Mesothelial cell of epicardium (in vitro differentiated cells): ENCODE data around the gene WDR70. TPM values are rescaled to one million over a fixed set of nuclear protein-coding genes. Genes with fewer than 3 reads are reported as not detected.
A peak's percentile ranks its signal among the peaks of the same experiment; 100 is the strongest.

Source experiments
- DNase-seq, 2 experiments: peaks; one replicate each; pipeline ENCODE4 v3.0.0; 2021; ENCODE audit warnings: low spot score in 2 of 2; ENCODE audit not compliant: unreplicated experiment in 2 of 2
- H3K27ac Mint-ChIP-seq: 2 replicates; pipeline ENCODE4 v1.8.0; 2021; ENCODE audit warnings: mixed read lengths
- H3K27me3 Mint-ChIP-seq: 2 replicates; pipeline ENCODE4 v1.8.0; 2021; ENCODE audit warnings: low read depth, mixed read lengths
- H3K36me3 Mint-ChIP-seq: 2 replicates; pipeline ENCODE4 v1.8.0; 2021; ENCODE audit warnings: mixed read lengths
- H3K4me1 Mint-ChIP-seq: 2 replicates; pipeline ENCODE4 v1.8.0; 2021; ENCODE audit warnings: mixed read lengths
- H3K4me3 Mint-ChIP-seq: 2 replicates; pipeline ENCODE4 v1.8.0; 2021; ENCODE audit warnings: mild to moderate bottlenecking, moderate library complexity, mixed read lengths
- H3K9me3 Mint-ChIP-seq: 2 replicates; pipeline ENCODE4 v1.8.0; 2021; ENCODE audit warnings: mixed read lengths
- CTCF ChIP-seq: fragments of 200-600 bp; sonication (generic); IDR thresholded peaks from one replicate; pipeline ENCODE4 v1.5.0; 2021; ENCODE audit warnings: antibody characterized with exemption; ENCODE audit not compliant: unreplicated experiment
- total RNA-seq: library from RNA; stranded (reverse); gene quantifications from 3 replicates; pipeline ENCODE4 v1.2.1, GENCODE V29; 2021

WDR70 gene
- total RNA-seq, 1 donor from 2014 or later, result 47.8 TPM

GRCh38 chr5:37661227-37661920 is 282.3 kb downstream of the WDR70 start:
- H3K27ac Mint-ChIP-seq, result peak overlapping the region; percentile 66
- TF ChIP-seq CTCF, result no peak
- peaks cover under 1% of the 10 kb centered on the region for H3K36me3 Mint-ChIP-seq
- no peak overlapping the region for H3K4me3 Mint-ChIP-seq
- H3K9me3 Mint-ChIP-seq, result no peaks in the 10 kb centered on the region
- peaks cover 7% of the 10 kb centered on the region for H3K27me3 Mint-ChIP-seq
- no peak for DNase-seq
- peaks cover 23% of the 10 kb centered on the region for H3K4me1 Mint-ChIP-seq

GRCh38 chr5:37661951-37662350 is 282.8 kb downstream of the WDR70 start:
- Mint-ChIP-seq H3K27ac (peak overlapping the region; percentile 66), H3K27me3 (peaks cover 7% of the 10 kb centered on the region), H3K4me1 (peaks cover 23% of the 10 kb centered on the region)

GRCh38 chr5:37662362-37662761 is 283.2 kb downstream of the WDR70 start:
- no peaks in the 10 kb centered on the region for H3K9me3 Mint-ChIP-seq
- peaks cover 23% of the 10 kb centered on the region for H3K4me1 Mint-ChIP-seq
- TF ChIP-seq CTCF, result no peak
- H3K4me3 Mint-ChIP-seq, result no peak overlapping the region
- peaks cover 7% of the 10 kb centered on the region for H3K27me3 Mint-ChIP-seq
- no peaks in the 10 kb centered on the region for H3K36me3 Mint-ChIP-seq
- no peak overlapping the region for H3K27ac Mint-ChIP-seq
- DNase-seq, result no peak

More at GRCh38 chr5:37661951-37662350, 282.8 kb downstream of the WDR70 start:
- Mint-ChIP-seq H3K9me3 (no peaks in the 10 kb centered on the region), H3K4me3 (no peak overlapping the region), H3K36me3 (no peaks in the 10 kb centered on the region)
- DNase-seq, result no peak
- TF ChIP-seq CTCF, result no peak

GRCh38 chr5:37662789-37663485 is 283.8 kb downstream of the WDR70 start:
- Mint-ChIP-seq H3K36me3 (no peaks in the 10 kb centered on the region), H3K27ac (no peak overlapping the region), H3K9me3 (no peaks in the 10 kb centered on the region), H3K4me3 (no peak overlapping the region), H3K4me1 (peaks cover 24% of the 10 kb centered on the region), H3K27me3 (peaks cover 7% of the 10 kb centered on the region)
- DNase-seq, result no peak
- TF ChIP-seq CTCF, result no peak

GRCh38 chr5:37663538-37663937 is 284.4 kb downstream of the WDR70 start:
- no peak overlapping the region for H3K27ac Mint-ChIP-seq
- no peaks in the 10 kb centered on the region for H3K36me3 Mint-ChIP-seq
- H3K27me3 Mint-ChIP-seq, result peaks cover 7% of the 10 kb centered on the region
- peaks cover 30% of the 10 kb centered on the region for H3K4me1 Mint-ChIP-seq
- no peak overlapping the region for H3K4me3 Mint-ChIP-seq
- no peak for TF ChIP-seq CTCF
- DNase-seq, result no peak
- H3K9me3 Mint-ChIP-seq, result no peaks in the 10 kb centered on the region
